Retinal pigment epithelial cell (primary cell): Measurements from ENCODE around the gene SH3GL3.

ENCODE experiments used
- DNase-seq: peaks from one replicate; pipeline ENCODE4 v3.0.0-alpha.2; 2010; ENCODE audit warnings: low read depth
- H3K4me3 ChIP-seq: 2 replicates; pipeline ENCODE4 v1.5.1; 2011; ENCODE audit warnings: mild to moderate bottlenecking, low read length, control low read depth, moderate library complexity
- TF ChIP-seq, protein P1 (sequence below): conservative IDR thresholded peaks from 2 replicates; pipeline ENCODE4 v1.5.1; 2011; ENCODE audit warnings: low read depth, low read length, control low read depth, inconsistent platforms

The SH3GL3 gene

GRCh38 chr15:83498801-83499200 lies 51.7 kb downstream of the SH3GL3 start:
- TF ChIP-seq, protein P1, sequence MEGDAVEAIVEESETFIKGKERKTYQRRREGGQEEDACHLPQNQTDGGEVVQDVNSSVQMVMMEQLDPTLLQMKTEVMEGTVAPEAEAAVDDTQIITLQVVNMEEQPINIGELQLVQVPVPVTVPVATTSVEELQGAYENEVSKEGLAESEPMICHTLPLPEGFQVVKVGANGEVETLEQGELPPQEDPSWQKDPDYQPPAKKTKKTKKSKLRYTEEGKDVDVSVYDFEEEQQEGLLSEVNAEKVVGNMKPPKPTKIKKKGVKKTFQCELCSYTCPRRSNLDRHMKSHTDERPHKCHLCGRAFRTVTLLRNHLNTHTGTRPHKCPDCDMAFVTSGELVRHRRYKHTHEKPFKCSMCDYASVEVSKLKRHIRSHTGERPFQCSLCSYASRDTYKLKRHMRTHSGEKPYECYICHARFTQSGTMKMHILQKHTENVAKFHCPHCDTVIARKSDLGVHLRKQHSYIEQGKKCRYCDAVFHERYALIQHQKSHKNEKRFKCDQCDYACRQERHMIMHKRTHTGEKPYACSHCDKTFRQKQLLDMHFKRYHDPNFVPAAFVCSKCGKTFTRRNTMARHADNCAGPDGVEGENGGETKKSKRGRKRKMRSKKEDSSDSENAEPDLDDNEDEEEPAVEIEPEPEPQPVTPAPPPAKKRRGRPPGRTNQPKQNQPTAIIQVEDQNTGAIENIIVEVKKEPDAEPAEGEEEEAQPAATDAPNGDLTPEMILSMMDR = no peak
- no peak overlapping the region for H3K4me3 ChIP-seq
- no peak for DNase-seq

DNA sequence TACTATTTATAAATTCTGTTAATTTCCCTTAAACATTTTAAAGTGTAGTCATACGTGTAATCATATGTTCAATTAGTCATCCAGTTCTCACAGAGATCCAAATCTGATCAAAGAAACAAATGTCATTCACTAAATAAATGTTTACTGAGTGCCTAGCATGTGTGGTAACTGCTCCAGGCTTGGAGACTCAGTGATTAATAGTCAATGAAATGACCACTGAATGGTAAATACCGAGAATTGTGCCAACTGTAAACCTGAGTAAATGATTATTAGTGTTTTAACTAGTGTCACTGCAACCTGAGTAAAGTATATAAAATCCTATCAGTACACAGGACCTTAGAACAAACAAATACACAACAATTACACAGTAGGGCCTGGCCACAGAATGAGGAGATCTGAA lies 52.3 kb downstream of the SH3GL3 start:
- H3K4me3 ChIP-seq = no peak overlapping the region
- TF ChIP-seq, protein P1 = no peak
- DNase-seq = no peak

- no peak overlapping the region for H3K4me3 ChIP-seq
- DNase-seq = no peak
- TF ChIP-seq, protein P1 = no peak
Observed at GRCh38 chr15:83503595-83504364, 56.6 kb downstream of the SH3GL3 start.

- DNase-seq = no peak
- H3K4me3 ChIP-seq = no peak overlapping the region
- TF ChIP-seq, protein P1 = no peak
Observed at GRCh38 chr15:83504365-83504764, 57.2 kb downstream of the SH3GL3 start.

DNA sequence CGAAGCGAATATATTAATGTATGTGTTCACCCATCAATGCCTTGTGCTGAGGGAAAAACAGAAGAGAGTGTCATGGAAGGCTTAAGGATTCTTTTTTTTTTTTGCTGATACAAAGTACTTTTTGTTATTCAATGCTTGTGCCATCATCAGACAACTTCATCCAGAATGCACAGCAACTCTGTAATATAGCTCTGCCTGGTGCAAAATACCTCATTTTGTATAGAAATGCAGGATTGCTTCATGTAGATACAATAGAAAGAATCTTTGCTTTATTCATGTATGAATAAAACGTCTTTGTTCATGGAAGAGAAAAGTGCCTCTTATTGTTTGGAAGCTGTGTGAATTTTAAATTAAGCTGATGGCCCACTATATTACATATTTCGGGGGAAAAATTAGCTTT lies 62.9 kb downstream of the SH3GL3 start:
- H3K4me3 ChIP-seq = no peak overlapping the region
- DNase-seq = no peak

GRCh38 chr15:83512459-83512858 lies 65.3 kb downstream of the SH3GL3 start:
- H3K4me3 ChIP-seq = no peak overlapping the region
- TF ChIP-seq, protein P1 = no peak
- DNase-seq = no peak

More for the DNA sequence above, 62.9 kb downstream of the SH3GL3 start:
- TF ChIP-seq, protein P1 = no peak

GRCh38 chr15:83514584-83514983 lies 67.4 kb downstream of the SH3GL3 start:
- H3K4me3 ChIP-seq = no peak overlapping the region
- DNase-seq = no peak
- TF ChIP-seq, protein P1 = no peak
